Kidney (tissue), 14 donors: Measurements from ENCODE around the gene FAM181A. TPM values are rescaled to one million over a fixed set of nuclear protein-coding genes. Genes with fewer than 3 reads are reported as not detected.
A peak's percentile ranks its signal among the peaks of the same experiment; 100 is the strongest.

Experiments
- DNase-seq, 5 donors: peaks; one replicate each; pipeline ENCODE4 v3.0.0-alpha.2; 2013 to 2020
- FAIRE-seq: peaks from 2 replicates; lab custom pipeline; 2012; peaks lifted over from hg19 to GRCh38; lab: Jason Lieb, UNC
- H3K27ac ChIP-seq, 2 donors: one replicate each; pipeline ENCODE4 v1.7.0; 2013; ENCODE audit warnings: low read depth in 2 of 2, low read length in 2 of 2, inconsistent platforms in 1 of 2
- H3K27me3 ChIP-seq: one replicate; pipeline ENCODE4 v1.7.1; 2013; ENCODE audit warnings: low read length, inconsistent platforms; ENCODE audit not compliant: control insufficient read depth, insufficient read depth
- H3K36me3 ChIP-seq, 3 donors: one replicate each; pipeline versions ENCODE4 v1.7.0 to v1.7.1; 2013; ENCODE audit warnings: low read length in 3 of 3, control low read depth in 1 of 3, inconsistent platforms in 1 of 3; ENCODE audit not compliant: insufficient read depth in 3 of 3, control insufficient read depth in 2 of 3
- H3K4me1 ChIP-seq, 3 donors: one replicate each; pipeline versions ENCODE4 v1.7.0 to v1.7.1; 2013; ENCODE audit warnings: low read length in 3 of 3, inconsistent platforms in 1 of 3, low read depth in 1 of 3; ENCODE audit not compliant: control insufficient read depth in 2 of 3, insufficient read depth in 2 of 3
- H3K4me3 ChIP-seq, 3 donors: one replicate each; pipeline versions ENCODE4 v1.7.0 to v1.8.1; 2013; ENCODE audit warnings: low read length in 3 of 3, control low read depth in 1 of 3, inconsistent platforms in 1 of 3
- H3K9ac ChIP-seq, 3 donors: one replicate each; pipeline versions ENCODE4 v1.7.0 to v1.7.1; 2013; ENCODE audit warnings: low read length in 3 of 3, control low read depth in 1 of 3, inconsistent platforms in 1 of 3
- H3K9me3 ChIP-seq, 3 donors: one replicate each; pipeline versions ENCODE4 v1.7.0 to v1.7.1; 2013; ENCODE audit warnings: low read length in 3 of 3, control low read depth in 1 of 3, inconsistent platforms in 1 of 3; ENCODE audit not compliant: control insufficient read depth in 2 of 3, insufficient read depth in 1 of 3
- intact Hi-C: fragments of 100-400 bp; cut with DNase I; formaldehyde crosslinking; loops from one replicate; pipeline ENCODE4 v1.11.1; 2022
- polyA plus RNA-seq: library from polyadenylated mRNA; stranded (reverse); fragments of 350-450 nt; fragmentation: Illumina TruSeq; extraction: RNeasy Lipid Tissue Mini Kit (QIAGEN cat#74804); gene quantifications from one replicate; pipeline ENCODE4 v1.2.3, GENCODE V29; 2014; ENCODE audit warnings: low read depth, low replicate concordance; ENCODE audit not compliant: insufficient read depth
- total RNA-seq: library from RNA; stranded (reverse); fragmentation: NEBNext Ultra II Directional; extraction: Animal tissue kit (Norgen Biotek cat#: 25700); gene quantifications from one replicate; pipeline ENCODE4 v1.2.1, GENCODE V29; 2021
- TF ChIP-seq, protein P1 (sequence below): IDR thresholded peaks from 3 replicates; pipeline ENCODE4 v1.5.1; 2012; ENCODE audit warnings: mild to moderate bottlenecking, moderate library complexity, borderline replicate concordance; ENCODE audit not compliant: insufficient read depth; ENCODE audit errors: extremely low read depth
- donor health status: control.
- donor health status: control.
- donor health status: control.
- donor health status: control.
- donor health status: control.
- donor health status: DM: yes; HTN: yes; CAD: no.
- donor health status: Normal renal cell carcinoma (clear cell type).

The FAM181A gene
- total and polyA plus RNA-seq, 2 donors from 2014 or later = not detected

DNA sequence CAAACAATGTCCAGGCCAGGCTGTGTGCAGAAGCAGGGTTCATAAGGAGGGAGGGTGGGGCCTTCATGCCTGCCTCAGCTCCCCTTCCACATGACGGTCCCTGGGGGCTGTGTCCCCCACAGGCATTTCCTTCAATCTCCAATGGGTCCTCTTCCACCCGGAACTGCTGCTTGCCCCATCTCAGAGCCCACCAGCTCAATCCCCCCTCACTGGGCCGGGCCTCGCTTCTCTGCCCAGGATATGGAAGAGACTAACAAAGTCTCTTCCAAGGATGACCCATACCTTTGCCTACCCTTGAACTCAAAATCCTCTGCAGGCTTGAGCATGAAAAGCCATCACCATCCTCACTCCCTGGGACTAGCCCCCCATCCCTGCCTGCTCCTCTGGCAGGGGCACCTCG is 28.4 kb upstream of the FAM181A start:
- H3K27me3 ChIP-seq = no peaks in the 10 kb centered on the region
- no peak overlapping the region for H3K4me3 ChIP-seq
- no peak for DNase-seq
- H3K27ac ChIP-seq = no peak overlapping the region
- FAIRE-seq = no peak
- H3K36me3 ChIP-seq = no peaks in the 10 kb centered on the region
- H3K4me1 ChIP-seq = peaks cover 0 to 3% (median 0%) of the 10 kb centered on the region in 3 donors
- TF ChIP-seq, protein P1, sequence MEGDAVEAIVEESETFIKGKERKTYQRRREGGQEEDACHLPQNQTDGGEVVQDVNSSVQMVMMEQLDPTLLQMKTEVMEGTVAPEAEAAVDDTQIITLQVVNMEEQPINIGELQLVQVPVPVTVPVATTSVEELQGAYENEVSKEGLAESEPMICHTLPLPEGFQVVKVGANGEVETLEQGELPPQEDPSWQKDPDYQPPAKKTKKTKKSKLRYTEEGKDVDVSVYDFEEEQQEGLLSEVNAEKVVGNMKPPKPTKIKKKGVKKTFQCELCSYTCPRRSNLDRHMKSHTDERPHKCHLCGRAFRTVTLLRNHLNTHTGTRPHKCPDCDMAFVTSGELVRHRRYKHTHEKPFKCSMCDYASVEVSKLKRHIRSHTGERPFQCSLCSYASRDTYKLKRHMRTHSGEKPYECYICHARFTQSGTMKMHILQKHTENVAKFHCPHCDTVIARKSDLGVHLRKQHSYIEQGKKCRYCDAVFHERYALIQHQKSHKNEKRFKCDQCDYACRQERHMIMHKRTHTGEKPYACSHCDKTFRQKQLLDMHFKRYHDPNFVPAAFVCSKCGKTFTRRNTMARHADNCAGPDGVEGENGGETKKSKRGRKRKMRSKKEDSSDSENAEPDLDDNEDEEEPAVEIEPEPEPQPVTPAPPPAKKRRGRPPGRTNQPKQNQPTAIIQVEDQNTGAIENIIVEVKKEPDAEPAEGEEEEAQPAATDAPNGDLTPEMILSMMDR = no peak
- no peaks in the 10 kb centered on the region for H3K9me3 ChIP-seq
- intact Hi-C loops = no loop called here
- H3K9ac ChIP-seq = no peak overlapping the region

DNA sequence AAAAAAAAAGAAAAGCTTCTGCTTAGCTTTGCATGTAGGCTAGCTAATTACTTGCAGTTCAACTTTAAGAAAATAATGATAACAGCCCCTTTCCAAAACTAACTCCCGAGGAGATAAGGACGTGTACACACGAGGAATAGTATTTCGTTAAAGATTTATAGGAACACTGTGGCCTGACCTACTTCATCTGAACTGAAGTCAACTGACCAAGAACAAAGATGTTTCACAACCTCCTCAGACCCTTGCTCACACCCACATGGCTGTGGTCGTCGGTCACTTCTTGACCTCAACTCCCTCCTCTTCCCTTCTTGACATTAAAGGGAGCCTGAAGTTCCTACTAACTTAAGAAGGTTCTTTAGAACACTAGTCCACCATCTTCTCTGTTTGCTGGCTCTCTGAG is 25.3 kb upstream of the FAM181A start:
- H3K9ac ChIP-seq = no peak overlapping the region
- H3K9me3 ChIP-seq = no peaks in the 10 kb centered on the region
- FAIRE-seq (no peak), DNase-seq (no peak)
- H3K4me3 ChIP-seq = no peak overlapping the region
- intact Hi-C loops = loop anchor here (10.0 kb wide), 1 partner anchor 247 kb away; no protein-coding TSS in a partner anchor
- TF ChIP-seq, protein P1 = no peak
- no peaks in the 10 kb centered on the region for H3K27me3 ChIP-seq
- no peaks in the 10 kb centered on the region for H3K36me3 ChIP-seq
- peaks cover 0 to 3% (median 0%) of the 10 kb centered on the region in 3 donors for H3K4me1 ChIP-seq
- H3K27ac ChIP-seq = no peak overlapping the region

DNA sequence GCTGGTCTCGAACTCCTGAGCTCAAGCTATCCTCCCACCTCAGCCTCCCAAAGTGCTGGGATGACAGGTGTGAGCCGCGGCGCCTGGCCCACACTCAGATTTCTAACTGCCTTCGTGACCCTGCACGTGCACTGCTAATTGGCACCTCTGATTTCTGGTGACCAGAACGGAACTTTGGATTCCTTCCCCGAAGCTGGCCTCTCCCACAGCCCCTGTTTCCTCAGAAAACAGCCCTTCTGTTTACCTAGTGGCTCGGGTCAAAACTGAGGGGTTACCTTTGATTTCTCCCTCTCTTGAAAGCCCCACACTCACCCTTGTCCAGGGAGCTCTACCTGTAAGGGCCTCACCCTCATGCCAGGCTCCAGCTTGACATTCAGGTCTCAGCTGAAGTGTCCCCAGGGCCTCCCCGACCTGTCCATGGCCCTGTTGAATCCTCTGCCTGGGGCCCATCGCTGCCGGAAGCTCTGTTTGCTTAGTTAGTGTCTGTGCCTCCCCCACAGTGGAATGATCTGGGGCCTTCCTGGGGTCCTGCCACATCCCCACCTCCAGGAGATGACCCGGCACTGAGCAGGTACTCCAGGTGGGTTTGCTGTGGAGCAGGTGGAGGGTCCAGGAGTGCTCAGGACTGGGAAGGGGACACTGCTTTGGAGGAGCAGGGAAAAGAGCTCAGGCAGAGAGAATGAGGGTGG is 24.4 kb upstream of the FAM181A start:
- no peaks in the 10 kb centered on the region for H3K9me3 ChIP-seq
- intact Hi-C loops = loop anchor here (10.0 kb wide), 1 partner anchor 248 kb away; no protein-coding TSS in a partner anchor
- H3K27ac ChIP-seq = no peak overlapping the region
- H3K4me3 ChIP-seq = no peak overlapping the region
- H3K4me1 ChIP-seq = peaks cover 0 to 3% (median 0%) of the 10 kb centered on the region in 3 donors
- FAIRE-seq (no peak), DNase-seq (peak in 1 of 5 donors; percentile 44)
- H3K36me3 ChIP-seq = no peaks in the 10 kb centered on the region
- TF ChIP-seq, protein P1 = no peak
- no peaks in the 10 kb centered on the region for H3K27me3 ChIP-seq
- H3K9ac ChIP-seq = no peak overlapping the region
